Hypothalamus (tissue), 51 donors: Measurements from ENCODE around the gene THAP8.
A peak's percentile ranks its signal among the peaks of the same experiment; 100 is the strongest.

Experiments
- DNase-seq, 51 donors: peaks; one replicate each; lab custom pipeline; 2025; lab: John Stamatoyannopoulos, UW

The THAP8 gene

GRCh38 chr19:36054119-36054732 lies at the start of gene THAP8:
TSS of gene THAP8 (minus strand) at chr19:36054285. CDS start at chr19:36054217, 68 bp downstream.
- DNase-seq = peak; percentile 95 to 100 (median 99)

- DNase-seq = no peak
Observed at GRCh38 chr19:36103040-36103626, 49.0 kb upstream of the THAP8 start.

GRCh38 chr19:36101550-36102327 lies 47.7 kb upstream of the THAP8 start:
- no peak for DNase-seq

GRCh38 chr19:36100476-36100875 lies 46.4 kb upstream of the THAP8 start:
- DNase-seq = peak in 6 of 51 donors; percentile 7 to 23 (median 14)

GRCh38 chr19:36099166-36099785 lies 45.2 kb upstream of the THAP8 start:
- no peak for DNase-seq

DNA sequence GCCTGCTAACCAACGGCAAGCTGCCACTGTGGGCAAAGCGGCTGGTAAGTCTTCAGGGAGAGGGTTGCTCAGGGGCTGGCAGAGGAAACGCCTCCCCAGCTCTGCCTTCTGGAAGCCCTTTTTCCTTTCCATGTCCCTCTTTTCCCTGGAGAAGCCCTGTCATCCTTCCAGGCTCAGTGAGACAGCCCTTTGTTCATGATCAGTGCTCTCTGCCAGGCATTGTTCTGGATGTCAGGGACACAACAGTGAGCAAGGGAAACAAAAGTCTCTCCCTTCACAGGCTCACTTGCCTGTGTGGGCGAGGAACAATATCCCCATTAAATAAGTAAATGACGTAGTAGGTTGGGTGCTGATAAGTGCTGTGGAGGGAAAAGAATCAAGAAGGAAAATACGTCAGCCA lies 43.0 kb upstream of the THAP8 start:
- peak in 44 of 51 donors; percentile 10 to 94 (median 64) for DNase-seq

DNA sequence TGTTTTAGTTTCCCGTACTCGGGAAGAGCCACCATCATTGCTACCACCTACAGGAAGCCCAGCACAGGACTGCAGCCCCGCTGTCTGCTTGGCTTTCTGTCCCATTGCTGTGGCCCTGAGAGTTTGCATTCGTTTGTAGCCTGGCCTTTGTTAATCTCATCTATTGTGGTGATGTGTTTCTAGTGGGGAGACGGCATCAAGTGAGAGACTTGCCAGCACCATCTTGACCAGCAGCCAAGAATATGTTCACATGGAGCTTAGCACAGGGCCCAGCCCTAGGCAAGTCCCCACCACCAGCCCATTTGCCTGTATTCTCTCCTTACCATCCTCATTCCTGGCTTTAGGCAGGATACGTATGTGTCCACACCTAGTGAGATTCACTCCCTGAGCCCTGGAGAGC lies 39.6 kb upstream of the THAP8 start:
- DNase-seq = peak in 15 of 51 donors; percentile 6 to 58 (median 34)

GRCh38 chr19:36093146-36093662 lies 39.1 kb upstream of the THAP8 start:
- DNase-seq = peak in 3 of 51 donors; percentile 11 to 40 (median 14)

DNA sequence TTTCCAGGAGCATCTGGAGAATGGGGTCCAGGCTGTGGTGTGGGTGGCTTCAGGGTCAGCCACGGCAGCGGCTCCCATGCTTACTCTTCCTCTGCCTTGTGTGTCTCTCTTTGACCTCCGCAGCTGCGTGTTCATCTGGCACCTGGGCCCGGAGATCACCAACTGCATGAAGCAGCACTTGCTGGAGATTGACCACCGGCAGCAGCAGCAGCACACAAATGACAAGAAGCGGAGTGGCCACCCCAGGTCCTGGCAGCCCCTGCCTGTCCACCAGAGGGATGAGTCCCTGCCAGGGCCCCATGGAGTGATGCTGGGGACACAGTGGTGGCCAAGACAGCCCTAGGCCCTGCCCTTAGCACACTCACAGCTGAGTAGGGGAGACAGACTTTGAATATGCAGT lies 38.5 kb upstream of the THAP8 start:
- DNase-seq = peak in 1 of 51 donors; percentile 8

- no peak for DNase-seq
Observed at GRCh38 chr19:36090910-36091695, 37.0 kb upstream of the THAP8 start.

GRCh38 chr19:36089847-36090246 lies 35.8 kb upstream of the THAP8 start:
- DNase-seq = no peak

- DNase-seq = no peak
Observed at GRCh38 chr19:36086326-36086725, 32.2 kb upstream of the THAP8 start.

DNA sequence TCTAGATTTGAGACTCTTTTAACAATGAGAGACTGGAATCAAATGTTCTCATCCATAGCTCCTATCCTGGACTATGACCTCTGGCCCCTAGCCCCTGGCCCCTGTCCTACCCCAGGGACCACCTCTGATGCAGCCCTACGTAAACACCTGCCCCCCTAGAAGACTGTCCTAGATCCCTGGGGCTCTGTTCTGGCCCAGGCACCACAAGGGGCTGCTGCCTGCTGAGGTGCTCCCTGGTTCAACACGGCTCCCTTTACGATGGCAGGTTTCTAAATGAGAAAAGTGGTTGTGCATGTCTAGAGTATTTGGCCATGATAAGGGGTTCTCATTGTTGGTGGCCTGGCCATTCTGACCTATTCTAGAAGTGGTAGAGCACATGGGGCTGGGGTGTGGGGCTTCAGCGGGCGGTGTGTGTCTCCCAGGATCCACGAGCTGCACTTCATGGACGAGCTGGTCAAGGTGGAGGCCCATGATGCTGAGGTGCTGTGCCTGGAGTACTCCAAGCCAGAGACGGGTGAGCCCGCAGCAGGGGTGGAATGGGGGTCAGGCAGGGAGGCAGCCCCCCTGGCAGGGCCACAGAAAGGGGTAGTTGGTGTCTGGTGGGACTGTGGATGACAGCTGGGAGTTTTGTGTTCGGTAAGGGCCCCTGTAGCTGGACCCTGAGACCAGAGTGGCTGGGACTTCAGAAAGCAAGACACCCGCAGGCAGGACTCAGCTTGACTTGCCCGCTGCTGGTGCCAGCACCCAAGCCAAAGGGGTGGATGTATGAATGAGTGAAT lies 30.3 kb upstream of the THAP8 start:
- no peak for DNase-seq

GRCh38 chr19:36082916-36083315 lies 28.8 kb upstream of the THAP8 start:
- no peak for DNase-seq

GRCh38 chr19:36081894-36082293 lies 27.8 kb upstream of the THAP8 start:
- DNase-seq = no peak

DNA sequence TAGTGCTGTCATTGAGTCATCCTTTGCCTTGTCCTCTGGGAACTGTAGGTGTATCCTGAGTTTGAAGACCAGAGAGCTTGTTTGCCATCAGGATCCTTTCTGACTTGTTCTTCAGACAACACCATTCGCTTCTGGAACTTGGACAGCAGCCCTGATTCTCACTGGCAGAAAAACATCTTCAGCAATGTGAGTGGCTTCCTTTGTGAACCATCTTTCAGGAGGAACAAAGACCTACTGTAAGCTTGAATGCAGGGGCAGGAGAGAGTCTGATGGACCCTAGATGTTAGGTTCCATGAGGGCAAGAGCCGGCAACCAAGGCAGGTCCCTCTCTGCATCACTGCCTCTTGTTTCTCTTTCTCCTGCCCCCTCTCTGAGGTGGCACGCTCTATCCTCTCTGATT lies 27.3 kb upstream of the THAP8 start:
- DNase-seq = peak in 32 of 51 donors; percentile 1 to 83 (median 36)

- DNase-seq = no peak
Observed at GRCh38 chr19:36079389-36079945, 25.4 kb upstream of the THAP8 start.

DNA sequence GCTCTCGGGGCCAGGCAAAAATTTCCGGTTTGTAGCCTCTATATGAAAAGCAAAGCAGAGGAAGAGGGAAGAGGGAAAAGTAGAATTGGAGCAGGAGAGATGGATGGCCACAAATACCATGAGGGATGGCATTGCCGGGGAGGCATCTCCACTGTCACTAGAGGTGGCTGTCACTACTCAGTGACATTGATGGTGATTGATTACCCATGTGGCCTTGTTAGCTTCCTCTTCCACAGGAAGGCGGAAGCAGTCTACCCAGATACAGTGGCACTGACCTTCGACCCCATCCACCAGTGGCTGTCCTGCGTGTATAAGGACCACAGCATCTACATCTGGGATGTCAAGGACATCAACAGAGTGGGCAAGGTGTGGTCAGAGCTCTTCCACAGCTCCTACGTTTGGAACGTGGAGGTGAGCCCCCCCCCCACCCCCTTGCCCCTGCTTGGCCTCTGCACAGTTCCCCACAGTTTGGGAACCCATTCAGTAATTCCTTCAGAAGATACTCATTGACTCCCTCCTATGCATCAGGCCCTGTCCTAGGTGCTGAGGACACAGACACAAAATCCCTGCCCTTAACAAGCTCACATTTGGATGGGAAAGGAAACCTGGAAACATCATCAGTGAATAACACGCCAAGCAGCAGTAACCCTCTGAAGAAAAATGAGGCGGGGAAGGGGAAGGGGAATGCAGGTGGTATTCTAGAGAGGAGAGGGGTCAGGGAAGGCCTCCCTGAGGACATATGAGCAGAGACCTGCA lies 19.2 kb upstream of the THAP8 start:
- no peak for DNase-seq
